ENCODE data around the gene PTPN5. TPM values are rescaled to one million over a fixed set of nuclear protein-coding genes. Genes with fewer than 3 reads are reported as not detected.
A peak's percentile ranks its signal among the peaks of the same experiment; 100 is the strongest.

PTPN5 gene
- total RNA-seq, 1 experiment from 2014 or later: not detected

DNA sequence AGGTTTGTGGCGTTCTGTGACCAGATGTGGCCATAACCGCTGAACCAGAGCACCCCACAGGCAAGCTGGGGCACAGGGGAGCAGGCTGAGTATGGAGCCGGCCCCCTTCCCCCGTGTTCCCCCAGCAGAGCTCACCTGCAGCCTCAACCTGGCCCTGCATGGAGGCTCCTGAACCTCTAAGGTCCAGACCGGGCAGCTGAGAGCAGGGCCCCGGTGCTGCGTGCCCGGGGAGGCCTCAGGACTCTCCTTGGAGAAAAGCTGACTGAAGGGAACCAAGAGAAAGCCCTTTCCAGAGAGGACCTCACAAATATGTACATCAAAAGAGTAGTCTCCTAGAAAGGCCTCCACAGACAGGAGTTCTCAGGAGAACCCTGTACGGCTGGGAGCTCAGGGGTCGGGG lies 48.2 kb downstream of the PTPN5 start:
- TF ChIP-seq, protein P1, sequence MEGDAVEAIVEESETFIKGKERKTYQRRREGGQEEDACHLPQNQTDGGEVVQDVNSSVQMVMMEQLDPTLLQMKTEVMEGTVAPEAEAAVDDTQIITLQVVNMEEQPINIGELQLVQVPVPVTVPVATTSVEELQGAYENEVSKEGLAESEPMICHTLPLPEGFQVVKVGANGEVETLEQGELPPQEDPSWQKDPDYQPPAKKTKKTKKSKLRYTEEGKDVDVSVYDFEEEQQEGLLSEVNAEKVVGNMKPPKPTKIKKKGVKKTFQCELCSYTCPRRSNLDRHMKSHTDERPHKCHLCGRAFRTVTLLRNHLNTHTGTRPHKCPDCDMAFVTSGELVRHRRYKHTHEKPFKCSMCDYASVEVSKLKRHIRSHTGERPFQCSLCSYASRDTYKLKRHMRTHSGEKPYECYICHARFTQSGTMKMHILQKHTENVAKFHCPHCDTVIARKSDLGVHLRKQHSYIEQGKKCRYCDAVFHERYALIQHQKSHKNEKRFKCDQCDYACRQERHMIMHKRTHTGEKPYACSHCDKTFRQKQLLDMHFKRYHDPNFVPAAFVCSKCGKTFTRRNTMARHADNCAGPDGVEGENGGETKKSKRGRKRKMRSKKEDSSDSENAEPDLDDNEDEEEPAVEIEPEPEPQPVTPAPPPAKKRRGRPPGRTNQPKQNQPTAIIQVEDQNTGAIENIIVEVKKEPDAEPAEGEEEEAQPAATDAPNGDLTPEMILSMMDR (IDR thresholded peaks at IDR 0.05; ENCODE audit: unreplicated experiment): no peak
- CTCF ChIA-PET: interaction anchor here (0.9 kb wide), 1 partner anchor 22 kb away, joined by 3 read pairs; no protein-coding TSS in a partner anchor
- H3K9me3 Mint-ChIP-seq (ENCODE audit: low read depth, unreplicated experiment): no peaks in the 10 kb centered on the region
- H3K27ac Mint-ChIP-seq (ENCODE audit: unreplicated experiment): no peak overlapping the region
- intact Hi-C loops (cut with micrococcal nuclease; ENCODE audit: unreplicated experiment): no loop called here
- peaks cover 28% of the 10 kb centered on the region for H3K27me3 Mint-ChIP-seq (ENCODE audit: unreplicated experiment)
- no peaks in the 10 kb centered on the region for H3K4me1 Mint-ChIP-seq (ENCODE audit: low read depth, unreplicated experiment)
- H3K4me3 Mint-ChIP-seq (ENCODE audit: low read depth, unreplicated experiment): no peak overlapping the region
- no peak for DNase-seq
- no TSS peak for BruUV-seq (replicated peaks)
- H3K36me3 Mint-ChIP-seq (ENCODE audit: insufficient read depth, unreplicated experiment): no peaks in the 10 kb centered on the region

DNA sequence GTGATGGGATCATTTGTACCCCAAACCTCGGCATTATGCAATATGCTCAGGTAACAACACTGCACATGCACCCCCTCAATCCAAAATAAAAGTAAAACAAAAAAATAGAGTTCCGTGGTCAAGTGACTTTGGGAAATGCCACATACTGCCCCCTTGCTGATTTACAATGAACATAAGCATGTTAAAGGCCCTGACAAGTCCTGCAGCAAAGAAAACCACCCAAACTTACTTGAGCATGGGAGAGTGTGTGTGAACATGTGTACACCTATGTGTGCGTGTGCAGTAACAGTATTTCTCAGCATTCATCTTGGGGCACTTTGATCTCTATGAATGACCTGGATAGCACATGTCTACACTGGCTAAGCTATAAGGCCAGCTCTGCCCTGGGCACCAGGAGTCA lies 49.8 kb downstream of the PTPN5 start:
- no TSS peak for BruUV-seq (replicated peaks)
- H3K9me3 Mint-ChIP-seq (ENCODE audit: low read depth, unreplicated experiment): no peaks in the 10 kb centered on the region
- H3K27me3 Mint-ChIP-seq (ENCODE audit: unreplicated experiment): peaks cover 37% of the 10 kb centered on the region
- no peaks in the 10 kb centered on the region for H3K36me3 Mint-ChIP-seq (ENCODE audit: insufficient read depth, unreplicated experiment)
- H3K4me3 Mint-ChIP-seq (ENCODE audit: low read depth, unreplicated experiment): no peak overlapping the region
- intact Hi-C loops (cut with micrococcal nuclease; ENCODE audit: unreplicated experiment): no loop called here
- no peaks in the 10 kb centered on the region for H3K4me1 Mint-ChIP-seq (ENCODE audit: low read depth, unreplicated experiment)
- H3K27ac Mint-ChIP-seq (ENCODE audit: unreplicated experiment): no peak overlapping the region
- no peak for DNase-seq
- CTCF ChIA-PET: no interaction called here
- TF ChIP-seq, protein P1 (IDR thresholded peaks at IDR 0.05; ENCODE audit: unreplicated experiment): no peak

DNA sequence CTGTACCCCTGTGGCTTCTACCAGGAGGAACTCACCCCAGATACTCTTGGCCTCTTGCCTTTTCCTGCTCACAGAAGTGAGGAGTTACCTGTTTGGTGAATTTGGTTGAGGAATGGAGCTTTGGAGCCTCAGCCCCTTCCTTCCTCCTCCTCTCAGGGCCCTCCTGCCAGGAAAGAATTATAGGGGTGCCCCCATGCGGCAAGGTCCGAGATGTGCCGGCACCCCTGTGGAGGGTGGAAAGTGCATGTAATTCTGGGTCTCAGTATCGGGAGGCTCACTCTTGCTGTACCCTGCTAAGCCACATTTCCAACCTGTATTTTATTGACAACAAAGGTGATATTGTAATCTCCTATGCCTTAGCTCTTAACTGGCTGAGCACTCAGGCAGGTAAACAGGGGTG lies 51.9 kb downstream of the PTPN5 start:
- CTCF ChIA-PET: interaction anchor here (0.5 to 1.0 kb wide), 2 partner anchors 25 to 183 kb away, joined by 3 to 5 read pairs; no protein-coding TSS in a partner anchor
- TF ChIP-seq, protein P1 (IDR thresholded peaks at IDR 0.05; ENCODE audit: unreplicated experiment): no peak
- intact Hi-C loops (cut with micrococcal nuclease; ENCODE audit: unreplicated experiment): loop anchor here (10.0 kb wide), 1 partner anchor 625 kb away; no protein-coding TSS in a partner anchor

DNA sequence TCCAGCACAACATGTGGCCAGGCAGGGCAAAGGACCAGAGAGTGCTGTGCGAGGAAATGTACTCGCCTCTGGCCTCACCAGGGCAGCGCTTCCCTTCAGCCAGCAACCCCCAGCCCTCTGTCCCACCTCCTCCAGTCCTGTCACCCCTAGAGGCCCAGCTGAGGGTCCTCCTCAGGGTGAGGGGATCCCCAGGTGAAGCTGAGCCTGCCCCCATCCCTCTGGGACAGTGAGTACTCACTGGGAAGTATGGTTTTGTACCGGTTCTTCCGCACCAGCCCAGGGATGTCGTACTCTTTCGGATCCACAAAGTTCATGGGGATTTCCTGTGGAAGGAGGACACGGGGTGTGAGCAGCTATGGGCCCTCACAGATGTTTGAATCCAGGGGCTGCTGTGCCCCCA lies 54.0 kb downstream of the PTPN5 start:
- CTCF ChIA-PET: interaction anchor here (0.5 to 0.8 kb wide), 3 partner anchors 10 to 401 kb away, joined by 3 to 4 read pairs (median 4); no protein-coding TSS in a partner anchor
- Mint-ChIP-seq H3K4me1 (ENCODE audit: low read depth, unreplicated experiment) (no peaks in the 10 kb centered on the region), H3K27me3 (ENCODE audit: unreplicated experiment) (peaks cover 60% of the 10 kb centered on the region), H3K27ac (ENCODE audit: unreplicated experiment) (no peak overlapping the region), H3K4me3 (ENCODE audit: low read depth, unreplicated experiment) (no peak overlapping the region), H3K36me3 (ENCODE audit: insufficient read depth, unreplicated experiment) (no peaks in the 10 kb centered on the region), H3K9me3 (ENCODE audit: low read depth, unreplicated experiment) (no peaks in the 10 kb centered on the region)
- no TSS peak for BruUV-seq (replicated peaks)
- TF ChIP-seq, protein P1 (IDR thresholded peaks at IDR 0.05; ENCODE audit: unreplicated experiment): no peak
- no peak for DNase-seq
- intact Hi-C loops (cut with micrococcal nuclease; ENCODE audit: unreplicated experiment): loop anchor here (10.0 kb wide), 1 partner anchor 623 kb away; no protein-coding TSS in a partner anchor

More for the DNA sequence above, 51.9 kb downstream of the PTPN5 start:
- no peaks in the 10 kb centered on the region for H3K36me3 Mint-ChIP-seq (ENCODE audit: insufficient read depth, unreplicated experiment)
- H3K27me3 Mint-ChIP-seq (ENCODE audit: unreplicated experiment): peaks cover 57% of the 10 kb centered on the region
- H3K4me1 Mint-ChIP-seq (ENCODE audit: low read depth, unreplicated experiment): no peaks in the 10 kb centered on the region
- no peak overlapping the region for H3K4me3 Mint-ChIP-seq (ENCODE audit: low read depth, unreplicated experiment)
- BruUV-seq (replicated peaks): no TSS peak
- DNase-seq: peak; percentile 23
- no peak overlapping the region for H3K27ac Mint-ChIP-seq (ENCODE audit: unreplicated experiment)
- no peaks in the 10 kb centered on the region for H3K9me3 Mint-ChIP-seq (ENCODE audit: low read depth, unreplicated experiment)
